Dermis microvascular lymphatic vessel endothelial cell (primary cell): ENCODE results near the gene TJAP1. TPM values are rescaled to one million over a fixed set of nuclear protein-coding genes. Genes with fewer than 3 reads are reported as not detected.

Experiments
- DNase-seq, 2 donors: peaks; one replicate each; pipeline versions ENCODE4 v3.0.0 to v3.0.0-alpha.2; 2010; ENCODE audit warnings: low read depth in 2 of 2
- total RNA-seq: library from RNA; depleted of rRNA; stranded (reverse); fragments of >200 nt; gene quantifications from 2 replicates; pipeline ENCODE4 v1.2.1, GENCODE V29; 2014

Gene TJAP1
- 7.3 and 9.0 TPM in 2 replicates for total RNA-seq

- peak; percentile 54 to 86 for DNase-seq
Observed at GRCh38 chr6:43477235-43478007, at the start of gene TJAP1. TSS of gene TJAP1 (plus strand) at chr6:43477570. CDS start at chr6:43499002, 21,432 bp downstream.

- DNase-seq = no peak
Observed at GRCh38 chr6:43428112-43428570, 49.2 kb upstream of the TJAP1 start.

- DNase-seq = no peak
Observed at GRCh38 chr6:43428874-43429273, 48.5 kb upstream of the TJAP1 start.

- no peak for DNase-seq
Observed at GRCh38 chr6:43432009-43432945, 45.1 kb upstream of the TJAP1 start.

GRCh38 chr6:43433148-43433547 is 44.2 kb upstream of the TJAP1 start:
- no peak for DNase-seq

- no peak for DNase-seq
Observed at GRCh38 chr6:43434001-43434840, 43.1 kb upstream of the TJAP1 start.

- no peak for DNase-seq
Observed at GRCh38 chr6:43434943-43435342, 42.4 kb upstream of the TJAP1 start.

GRCh38 chr6:43435682-43436437 is 41.5 kb upstream of the TJAP1 start:
- DNase-seq = no peak

GRCh38 chr6:43436577-43437282 is 40.6 kb upstream of the TJAP1 start:
- peak; percentile 65 to 73 for DNase-seq

GRCh38 chr6:43437700-43438099 is 39.7 kb upstream of the TJAP1 start:
- no peak for DNase-seq

GRCh38 chr6:43442935-43443334 is 34.4 kb upstream of the TJAP1 start:
- no peak for DNase-seq

- no peak for DNase-seq
Observed at GRCh38 chr6:43444036-43444435, 33.3 kb upstream of the TJAP1 start.

- DNase-seq = no peak
Observed at GRCh38 chr6:43444582-43444981, 32.8 kb upstream of the TJAP1 start.

- DNase-seq = no peak
Observed at GRCh38 chr6:43445576-43445975, 31.8 kb upstream of the TJAP1 start.

- no peak for DNase-seq
Observed at GRCh38 chr6:43447604-43448003, 29.8 kb upstream of the TJAP1 start.

- no peak for DNase-seq
Observed at GRCh38 chr6:43448916-43449315, 28.5 kb upstream of the TJAP1 start.

- DNase-seq = no peak
Observed at GRCh38 chr6:43450699-43451131, 26.7 kb upstream of the TJAP1 start.

- no peak for DNase-seq
Observed at GRCh38 chr6:43451348-43451747, 26.0 kb upstream of the TJAP1 start.

GRCh38 chr6:43451939-43452338 is 25.4 kb upstream of the TJAP1 start:
- DNase-seq = no peak

GRCh38 chr6:43452896-43453295 is 24.5 kb upstream of the TJAP1 start:
- no peak for DNase-seq
